ENCODE measurements around the gene C5orf58.
A peak's percentile ranks its signal among the peaks of the same experiment; 100 is the strongest.
"Not testable (repeated sequence)": the region's sequence is repeated elsewhere in the genome, so short reads cannot be mapped to it uniquely, and the experiment has no call there.

Gene C5orf58

GRCh38 chr5:170225326-170226128 lies 7.3 kb upstream of the C5orf58 start:
- peak; percentile 35 to 69 (median 57) for DNase-seq

- DNase-seq = no peak
Observed at GRCh38 chr5:170226129-170226615, 6.6 kb upstream of the C5orf58 start.

GRCh38 chr5:170226661-170227060 lies 6.1 kb upstream of the C5orf58 start:
- DNase-seq = no peak

DNA sequence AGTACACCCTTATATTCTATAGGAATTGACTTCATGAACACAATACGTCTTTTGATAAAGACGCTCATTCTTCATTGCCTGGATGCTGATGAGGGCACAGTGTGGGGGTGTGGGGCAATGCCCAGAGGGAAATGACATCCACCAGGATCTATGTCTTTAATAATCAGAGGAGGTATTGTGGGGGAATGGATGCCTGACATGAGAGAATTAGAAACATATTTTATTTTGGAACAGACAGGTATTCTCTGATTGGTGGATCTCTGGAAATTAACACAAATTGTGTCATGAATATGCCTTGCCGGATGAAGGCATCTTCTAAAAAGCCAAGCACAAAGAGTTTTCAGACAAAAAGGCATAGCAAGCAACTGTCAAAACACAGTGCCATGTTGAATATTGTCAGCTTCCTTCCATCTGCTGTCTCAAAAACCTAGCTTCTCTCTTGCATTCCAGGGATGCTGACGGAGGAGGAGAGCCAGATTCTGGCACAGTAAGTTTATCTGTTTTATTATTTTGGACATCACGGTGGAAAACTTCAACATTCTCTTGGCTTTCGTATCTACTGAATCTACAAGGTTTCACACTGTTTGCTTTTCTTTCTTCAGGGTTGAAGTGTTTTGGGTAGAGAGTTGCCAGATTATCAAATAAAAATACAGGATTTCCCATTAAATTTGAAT lies 3.9 kb upstream of the C5orf58 start:
- no peak for DNase-seq

GRCh38 chr5:170233358-170233892 lies 640 bp downstream of the C5orf58 start:
- DNase-seq = no peak

DNA sequence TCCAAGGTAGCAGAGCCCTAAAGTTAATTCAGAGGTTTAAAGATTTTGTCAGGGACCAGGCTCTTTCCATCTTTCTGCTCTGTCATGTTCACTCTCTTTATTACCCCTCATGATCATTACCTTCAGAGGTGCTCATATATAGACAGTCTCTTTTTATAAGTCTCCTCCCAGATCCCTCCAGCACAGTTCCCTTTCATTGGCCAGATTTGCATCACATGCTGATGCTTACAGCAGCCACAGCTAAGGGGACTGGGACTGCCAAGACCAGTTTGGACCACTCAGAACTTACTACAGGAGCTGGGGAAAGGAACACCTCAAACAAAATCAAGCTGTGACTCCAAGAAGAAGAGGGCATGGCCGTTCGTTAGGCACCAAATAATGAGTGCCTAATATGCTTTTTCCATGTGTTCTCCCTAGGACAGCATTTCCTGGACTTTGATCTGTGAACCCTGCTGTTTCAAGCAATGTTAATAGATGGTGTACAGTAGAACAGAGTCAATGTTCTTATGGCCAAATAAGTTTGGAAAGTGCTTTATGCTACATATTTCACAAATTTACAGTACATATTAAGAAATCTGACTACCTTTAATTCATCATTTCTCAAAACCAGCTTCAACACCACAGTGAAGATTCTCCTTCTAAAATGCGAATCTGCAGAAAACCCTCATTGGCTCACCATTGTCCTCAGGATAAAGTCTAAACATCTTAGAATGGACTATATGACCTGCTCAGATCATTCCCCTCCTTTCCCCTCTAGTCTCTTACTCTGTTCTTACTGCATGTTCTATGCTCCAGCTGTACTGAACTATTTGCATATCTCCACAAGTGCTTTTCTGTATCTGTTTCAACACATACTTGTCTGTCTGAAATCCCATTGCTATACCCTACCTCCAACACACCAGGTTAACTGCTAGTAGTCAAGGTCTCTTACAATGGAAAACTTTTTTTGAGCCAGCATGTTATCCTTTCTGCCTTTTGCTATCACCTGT lies 3.4 kb downstream of the C5orf58 start:
- no peak for DNase-seq

DNA sequence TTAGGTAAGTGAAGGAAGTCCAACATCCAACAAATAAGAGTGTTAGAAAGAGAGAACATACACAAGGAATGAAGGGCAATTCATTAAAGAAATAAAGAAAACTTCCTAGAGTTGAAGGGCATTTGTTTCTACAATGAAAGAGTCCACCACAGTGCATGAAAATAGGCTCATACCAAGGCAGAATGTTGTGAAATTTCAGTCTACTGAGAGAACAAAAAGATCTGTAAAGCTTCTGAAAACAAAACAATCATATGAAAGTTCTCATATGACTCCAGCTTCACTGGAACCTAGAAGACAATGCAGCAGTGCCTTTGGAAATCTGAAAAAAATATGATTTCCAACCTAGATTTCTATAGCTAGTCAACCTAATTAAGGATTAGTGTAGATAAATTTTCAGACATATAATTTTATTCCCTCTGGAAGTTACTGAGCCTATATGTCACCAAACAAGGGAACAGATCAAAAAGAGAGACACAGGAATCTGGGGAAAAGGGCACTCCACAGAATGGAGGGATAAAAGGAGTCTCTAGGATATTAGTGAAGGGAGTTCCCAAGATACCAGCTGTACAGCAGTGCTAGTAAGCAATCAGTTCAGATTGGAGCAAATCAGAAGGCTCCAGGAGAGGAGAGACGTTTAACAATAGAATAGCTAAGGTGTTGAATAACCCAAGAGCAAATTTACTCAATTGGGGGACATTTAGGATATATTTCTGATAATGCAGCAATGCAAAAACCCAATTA lies 5.8 kb downstream of the C5orf58 start:
- no peak for DNase-seq

DNA sequence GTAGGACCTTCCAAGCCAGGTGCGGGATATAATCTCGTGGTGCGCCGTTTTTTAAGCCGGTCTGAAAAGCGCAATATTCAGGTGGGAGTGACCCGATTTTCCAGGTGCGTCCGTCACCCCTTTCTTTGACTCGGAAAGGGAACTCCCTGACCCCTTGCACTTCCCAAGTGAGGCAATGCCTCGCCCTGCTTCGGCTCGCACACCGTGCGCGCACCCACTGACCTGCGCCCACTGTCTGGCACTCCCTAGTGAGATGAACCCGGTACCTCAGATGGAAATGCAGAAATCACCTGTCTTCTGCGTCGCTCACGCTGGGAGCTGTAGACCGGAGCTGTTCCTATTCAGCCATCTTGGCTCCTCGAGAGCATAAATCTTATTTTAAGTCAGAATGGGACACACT lies 12.7 kb downstream of the C5orf58 start:
- DNase-seq = not testable (repeated sequence)

- no peak for DNase-seq
Observed at GRCh38 chr5:170246126-170246870, 13.5 kb downstream of the C5orf58 start.

GRCh38 chr5:170247363-170247762 lies 14.6 kb downstream of the C5orf58 start:
- no peak for DNase-seq

GRCh38 chr5:170248172-170248930 lies 15.6 kb downstream of the C5orf58 start:
- no peak for DNase-seq

GRCh38 chr5:170248931-170249227 lies 16.1 kb downstream of the C5orf58 start:
- DNase-seq = not testable (repeated sequence)

GRCh38 chr5:170249355-170249754 lies 16.6 kb downstream of the C5orf58 start:
- no peak for DNase-seq

GRCh38 chr5:170250810-170251317 lies 18.1 kb downstream of the C5orf58 start:
- no peak for DNase-seq

DNA sequence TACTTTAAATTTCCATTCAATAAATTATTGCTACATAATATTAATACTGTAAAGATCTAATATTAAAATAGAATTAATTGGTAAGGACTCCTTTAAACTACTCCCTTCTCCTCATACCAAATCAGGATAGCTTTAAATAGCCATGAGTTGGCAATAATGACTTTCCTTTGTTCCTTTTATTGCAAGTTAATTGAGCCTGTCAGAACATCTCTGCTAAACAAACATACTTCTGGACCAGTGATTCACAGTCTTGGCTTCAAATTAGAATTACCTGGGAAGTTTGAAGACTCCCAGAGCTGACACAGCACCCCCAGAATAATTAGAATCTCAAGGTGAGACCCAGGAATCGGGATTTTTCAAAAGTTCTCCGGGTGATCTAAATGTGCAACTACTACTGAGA lies 18.7 kb downstream of the C5orf58 start:
- no peak for DNase-seq

GRCh38 chr5:170252109-170252508 lies 19.3 kb downstream of the C5orf58 start:
- DNase-seq = no peak

- DNase-seq = no peak
Observed at GRCh38 chr5:170252720-170253350, 20.1 kb downstream of the C5orf58 start.

DNA sequence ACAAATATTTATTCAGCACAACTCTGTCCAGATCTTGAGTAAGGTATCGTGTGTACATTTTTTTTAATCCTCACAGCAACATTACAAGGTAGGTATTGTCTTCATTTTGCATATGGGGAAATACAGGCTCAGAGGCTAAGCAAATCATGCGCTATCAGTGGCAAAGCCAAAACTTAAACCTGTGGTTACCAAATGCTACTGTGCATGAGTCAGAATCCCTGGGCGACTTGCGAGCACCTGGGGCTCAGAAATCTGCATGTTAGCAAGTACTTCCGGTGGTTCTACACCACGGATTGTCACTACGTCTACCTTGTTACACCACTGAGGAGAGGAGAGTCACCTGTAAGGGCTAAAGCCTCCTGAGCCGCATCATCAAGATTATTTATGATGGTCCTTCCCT lies 21.3 kb downstream of the C5orf58 start:
- peak in 4 of 5 experiments; percentile 45 to 92 (median 68) for DNase-seq

DNA sequence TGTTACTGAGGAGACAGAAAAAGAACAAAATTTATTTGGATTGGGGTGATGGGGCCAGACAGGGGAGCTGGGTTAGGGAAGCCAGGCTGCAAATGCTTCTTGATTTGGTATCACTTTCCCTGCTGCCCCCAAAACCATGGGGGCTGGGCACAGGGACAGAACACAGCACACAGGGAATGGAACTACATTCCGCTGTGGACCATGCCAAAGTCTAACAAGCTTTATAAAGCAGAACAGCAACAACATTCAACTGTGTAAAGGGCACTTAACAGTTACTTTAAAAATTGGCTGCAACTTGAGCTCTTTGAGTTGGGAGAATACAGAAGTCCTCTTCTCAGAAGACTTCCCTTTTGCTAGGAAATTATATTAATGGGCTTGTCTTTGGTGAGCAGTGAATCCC lies 23.8 kb downstream of the C5orf58 start:
- DNase-seq = no peak

DNA sequence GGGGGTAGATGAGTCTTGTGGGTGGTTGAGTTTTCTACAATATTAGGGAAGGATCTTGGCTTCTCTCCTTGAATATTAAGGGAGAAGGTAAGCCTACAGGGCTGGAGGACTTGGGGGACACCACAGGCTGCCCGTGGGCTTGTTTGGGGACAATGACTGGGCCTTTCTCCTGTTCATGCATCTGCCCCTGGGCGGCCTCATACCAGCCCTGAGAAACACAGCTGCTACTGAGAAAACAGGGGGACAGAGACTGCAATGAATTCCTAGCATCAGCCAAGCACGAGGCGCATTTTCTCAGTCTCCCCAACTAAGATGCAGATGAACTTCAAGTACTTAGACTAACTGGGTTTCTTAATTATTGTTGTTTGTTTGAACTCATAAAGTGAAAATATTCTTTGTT lies 24.6 kb downstream of the C5orf58 start:
- DNase-seq = no peak

Measured in T-helper 2 cell (primary cell).